Measurements from ENCODE around the gene LRRC3. TPM values are rescaled to one million over a fixed set of nuclear protein-coding genes. Genes with fewer than 3 reads are reported as not detected.

The LRRC3 gene
- polyA plus RNA-seq, 1 donor (not counting 4 experiments of a cell fraction or from before 2014, with no cell fraction given): 1.4 TPM

DNA sequence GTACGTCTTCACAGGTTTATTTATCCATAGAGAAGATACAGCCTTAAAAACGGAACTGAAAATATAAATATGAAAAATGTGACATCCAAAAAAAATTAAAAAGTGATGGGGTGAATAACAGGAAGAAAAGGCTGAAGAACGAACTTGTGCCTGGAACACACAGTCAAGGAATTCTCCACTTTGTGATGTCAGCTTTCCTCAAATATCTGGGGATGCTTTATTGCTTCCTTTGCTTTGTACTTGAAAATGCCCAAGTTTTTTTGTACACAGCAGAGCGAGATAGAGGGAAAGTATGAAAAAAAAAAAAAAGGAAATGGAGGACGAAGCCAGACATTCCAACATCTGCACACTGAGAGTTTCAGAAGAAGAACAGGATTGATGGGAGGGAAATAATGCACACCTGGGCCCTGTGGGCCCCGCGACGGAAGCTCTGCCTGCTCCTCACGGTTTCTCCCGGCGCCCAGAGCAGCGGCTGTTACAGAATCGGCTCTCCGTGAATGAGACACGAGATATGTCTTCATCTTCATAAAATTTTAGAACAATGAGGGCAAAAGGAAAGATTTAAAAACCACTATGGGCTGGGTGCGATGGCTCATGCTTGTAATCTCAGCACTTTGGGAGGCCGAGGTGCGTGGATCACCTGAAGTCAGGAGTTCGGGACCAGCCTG, 10.0 kb upstream of the LRRC3 start:
- H3K36me3 ChIP-seq (ENCODE audit: control insufficient read depth in 2 of 2, extremely low read depth in 1 of 2, insufficient read depth in 2 of 2, low read length in 2 of 2): no peaks in the 10 kb centered on the region
- H3K79me2 ChIP-seq (ENCODE audit: control insufficient read depth, insufficient read depth, low read length): no peaks in the 10 kb centered on the region
- no peaks in the 10 kb centered on the region for H3K4me1 ChIP-seq (ENCODE audit: control insufficient read depth, extremely low read depth, insufficient read depth, low read length)
- H3K9me1 ChIP-seq (ENCODE audit: control insufficient read depth, extremely low read depth, insufficient read depth, low read length): no peaks in the 10 kb centered on the region
- FAIRE-seq: no peak
- TF ChIP-seq, protein P1, sequence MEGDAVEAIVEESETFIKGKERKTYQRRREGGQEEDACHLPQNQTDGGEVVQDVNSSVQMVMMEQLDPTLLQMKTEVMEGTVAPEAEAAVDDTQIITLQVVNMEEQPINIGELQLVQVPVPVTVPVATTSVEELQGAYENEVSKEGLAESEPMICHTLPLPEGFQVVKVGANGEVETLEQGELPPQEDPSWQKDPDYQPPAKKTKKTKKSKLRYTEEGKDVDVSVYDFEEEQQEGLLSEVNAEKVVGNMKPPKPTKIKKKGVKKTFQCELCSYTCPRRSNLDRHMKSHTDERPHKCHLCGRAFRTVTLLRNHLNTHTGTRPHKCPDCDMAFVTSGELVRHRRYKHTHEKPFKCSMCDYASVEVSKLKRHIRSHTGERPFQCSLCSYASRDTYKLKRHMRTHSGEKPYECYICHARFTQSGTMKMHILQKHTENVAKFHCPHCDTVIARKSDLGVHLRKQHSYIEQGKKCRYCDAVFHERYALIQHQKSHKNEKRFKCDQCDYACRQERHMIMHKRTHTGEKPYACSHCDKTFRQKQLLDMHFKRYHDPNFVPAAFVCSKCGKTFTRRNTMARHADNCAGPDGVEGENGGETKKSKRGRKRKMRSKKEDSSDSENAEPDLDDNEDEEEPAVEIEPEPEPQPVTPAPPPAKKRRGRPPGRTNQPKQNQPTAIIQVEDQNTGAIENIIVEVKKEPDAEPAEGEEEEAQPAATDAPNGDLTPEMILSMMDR (optimal IDR thresholded peaks at IDR 0.05 in 1 of 3, IDR thresholded peaks at IDR 0.05 in 1 of 3, conservative IDR thresholded peaks at IDR 0.05 in 1 of 3; ENCODE audit: extremely low read depth in 1 of 3, insufficient read depth in 2 of 3, low read length in 3 of 3): no peak
- H4K20me1 ChIP-seq (ENCODE audit: control insufficient read depth, extremely low read depth, insufficient read depth, low read length): no peaks in the 10 kb centered on the region
- no peak overlapping the region for H3K4me3 ChIP-seq (ENCODE audit: control insufficient read depth in 2 of 3, extremely low read depth in 1 of 3, insufficient read depth in 2 of 3, low read depth in 1 of 3, low read length in 3 of 3)
- no peak overlapping the region for H3K9ac ChIP-seq (ENCODE audit: control insufficient read depth, extremely low read depth, insufficient read depth, low read length)
- H3K27me3 ChIP-seq (ENCODE audit: control insufficient read depth, extremely low read depth, insufficient read depth, low read length): peaks cover 12% of the 10 kb centered on the region
- DNase-seq (ENCODE audit: low read depth, low spot score): no peak
- no peak overlapping the region for H3K4me2 ChIP-seq (ENCODE audit: control insufficient read depth, extremely low read depth, insufficient read depth, low read depth, low read length)
- no peaks in the 10 kb centered on the region for H3K9me3 ChIP-seq (ENCODE audit: control insufficient read depth, low read depth, low read length)
- no peak overlapping the region for H3K27ac ChIP-seq (ENCODE audit: control insufficient read depth, insufficient read depth, low read length)
- no peak overlapping the region for H2AFZ ChIP-seq (ENCODE audit: control insufficient read depth, low read length)
- dilution Hi-C loops (cut with MboI; ENCODE audit: extremely low pct_ligation_motif_present, low sequenced_read_pairs): no loop called here

DNA sequence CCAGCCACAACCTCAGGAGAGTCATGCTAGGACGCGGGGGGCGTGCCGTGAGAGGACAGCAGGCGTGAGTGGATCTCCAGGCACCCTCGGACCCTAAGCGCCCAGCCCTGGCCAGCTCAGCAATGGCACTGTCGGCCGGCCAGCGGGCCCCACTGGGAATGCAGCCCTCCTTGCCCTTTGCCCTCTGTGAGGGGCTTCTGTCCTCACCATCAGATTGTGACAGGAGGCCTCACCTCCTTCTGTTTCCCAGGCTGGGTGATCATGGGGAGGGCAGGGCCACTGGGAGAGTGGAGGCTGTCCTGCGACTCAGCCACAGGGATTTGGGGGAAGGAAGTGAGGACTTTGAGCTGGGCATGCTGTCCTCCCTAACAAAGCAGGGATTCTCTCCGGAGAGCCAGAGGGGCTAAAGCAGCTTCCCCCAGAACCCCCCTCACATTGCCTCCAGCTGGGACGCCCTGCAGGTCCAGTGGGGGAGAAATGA, 6.6 kb upstream of the LRRC3 start:
- FAIRE-seq: no peak
- Histone ChIP-seq H3K79me2 (ENCODE audit: control insufficient read depth, insufficient read depth, low read length) (no peaks in the 10 kb centered on the region), H3K9me3 (ENCODE audit: control insufficient read depth, low read depth, low read length) (no peaks in the 10 kb centered on the region), H3K4me3 (ENCODE audit: control insufficient read depth in 2 of 3, extremely low read depth in 1 of 3, insufficient read depth in 2 of 3, low read depth in 1 of 3, low read length in 3 of 3) (no peak overlapping the region), H3K9ac (ENCODE audit: control insufficient read depth, extremely low read depth, insufficient read depth, low read length) (no peak overlapping the region), H3K4me2 (ENCODE audit: control insufficient read depth, extremely low read depth, insufficient read depth, low read depth, low read length) (no peak overlapping the region), H3K36me3 (ENCODE audit: control insufficient read depth in 2 of 2, extremely low read depth in 1 of 2, insufficient read depth in 2 of 2, low read length in 2 of 2) (no peaks in the 10 kb centered on the region), H2AFZ (ENCODE audit: control insufficient read depth, low read length) (no peak overlapping the region), H3K9me1 (ENCODE audit: control insufficient read depth, extremely low read depth, insufficient read depth, low read length) (no peaks in the 10 kb centered on the region), H3K27me3 (ENCODE audit: control insufficient read depth, extremely low read depth, insufficient read depth, low read length) (peaks cover 28% of the 10 kb centered on the region), H3K4me1 (ENCODE audit: control insufficient read depth, extremely low read depth, insufficient read depth, low read length) (no peaks in the 10 kb centered on the region), H3K27ac (ENCODE audit: control insufficient read depth, insufficient read depth, low read length) (no peak overlapping the region), H4K20me1 (ENCODE audit: control insufficient read depth, extremely low read depth, insufficient read depth, low read length) (no peaks in the 10 kb centered on the region)
- dilution Hi-C loops (cut with MboI; ENCODE audit: extremely low pct_ligation_motif_present, low sequenced_read_pairs): no loop called here
- DNase-seq (ENCODE audit: low read depth, low spot score): no peak
- TF ChIP-seq, protein P1 (optimal IDR thresholded peaks at IDR 0.05 in 1 of 3, IDR thresholded peaks at IDR 0.05 in 1 of 3, conservative IDR thresholded peaks at IDR 0.05 in 1 of 3; ENCODE audit: extremely low read depth in 1 of 3, insufficient read depth in 2 of 3, low read length in 3 of 3): no peak
- no peak for TF ChIP-seq EZH2 (IDR thresholded peaks at IDR 0.05; ENCODE audit: low read length)
